Panc1 (cell line): ENCODE data around the gene TRPC4AP. TPM values are rescaled to one million over a fixed set of nuclear protein-coding genes. Genes with fewer than 3 reads are reported as not detected.

ENCODE experiments used
- ATAC-seq: fragments of 200-7000 bp; cut with Tn5 transposase; 2 replicates; pipeline ENCODE4 v1.9.1; 2020; ENCODE audit warnings: mild to moderate bottlenecking, moderate library complexity
- BruUV-seq: library from RNA; stranded (reverse); fragments of 400-500 nt; replicated peaks from 2 replicates; lab custom pipeline; 2021; lab: Mats Ljungman, UMichigan
- CTCF ChIA-PET: fragments of 300-600 bp; sonication (Branson Sonifier 250); formaldehyde crosslinking; loops from one replicate; lab custom pipeline; 2022; ENCODE audit warnings: antibody characterized with exemption; lab: Charles Lee
- POLR2A ChIA-PET: fragments of 300-600 bp; sonication (Branson Sonifier 250); formaldehyde crosslinking; loops from one replicate; lab custom pipeline; 2022; ENCODE audit warnings: antibody characterized with exemption; lab: Charles Lee
- DNase-seq: peaks from one replicate; pipeline ENCODE4 v3.0.0-alpha.2; 2010; ENCODE audit warnings: low read depth, low spot score
- H3K27ac ChIP-seq: 2 replicates; pipeline ENCODE4 v1.5.1; 2011; ENCODE audit warnings: mild to moderate bottlenecking, low read length, inconsistent platforms
- H3K27me3 ChIP-seq: fragments of 200-500 bp; sonication (Bioruptor generic); 2 replicates; pipeline ENCODE4 v1.6.0; 2014; ENCODE audit warnings: low read length, inconsistent platforms; ENCODE audit not compliant: control insufficient read depth, insufficient read depth
- H3K36me3 ChIP-seq: fragments of 200-500 bp; sonication (Bioruptor generic); 2 replicates; pipeline ENCODE4 v1.5.1; 2014; ENCODE audit warnings: inconsistent platforms, mild to moderate bottlenecking, low read length, moderate library complexity; ENCODE audit not compliant: control insufficient read depth, insufficient read depth
- H3K4me1 ChIP-seq: 2 replicates; pipeline ENCODE4 v1.5.1; 2011; ENCODE audit warnings: inconsistent platforms, mild to moderate bottlenecking, low read length, moderate library complexity; ENCODE audit not compliant: control insufficient read depth, insufficient read depth
- H3K4me3 ChIP-seq, 2 experiments: 2 replicates each; pipeline ENCODE4 v1.5.1; 2011 to 2012; ENCODE audit warnings: low read depth in 2 of 2, low read length in 2 of 2, mild to moderate bottlenecking in 2 of 2, inconsistent platforms in 1 of 2, moderate library complexity in 1 of 2
- H3K9me3 ChIP-seq: fragments of 200-500 bp; sonication (Bioruptor generic); 2 replicates; pipeline ENCODE4 v1.5.1; 2014; ENCODE audit warnings: low read depth, mild to moderate bottlenecking, inconsistent platforms, low read length, moderate library complexity; ENCODE audit not compliant: control insufficient read depth, insufficient read depth
- POLR2AphosphoS5 ChIP-seq: IDR thresholded peaks from 2 replicates; pipeline ENCODE4 v1.6.1; 2012; ENCODE audit warnings: mild to moderate bottlenecking, low read depth, low read length, moderate library complexity
- SIN3A ChIP-seq: IDR thresholded peaks from 2 replicates; pipeline ENCODE4 v1.6.1; 2012; ENCODE audit warnings: low read depth, mild to moderate bottlenecking, low read length, moderate library complexity, borderline replicate concordance; ENCODE audit not compliant: insufficient read depth
- TCF7L2 ChIP-seq: IDR thresholded peaks from 2 replicates; pipeline ENCODE4 v1.6.1; 2011; ENCODE audit warnings: mild to moderate bottlenecking, low read depth, low read length, inconsistent platforms
- in situ Hi-C: cut with HindIII; loops from 2 replicates; pipeline ENCODE4 v1.10.0; 2016; ENCODE audit warnings: low sequenced_read_pairs, low pct_unique_long_range_greater_than_20kb
- intact Hi-C: fragments of 100-400 bp; cut with micrococcal nuclease; formaldehyde crosslinking; loops from one replicate; pipeline ENCODE4 v1.10.0; 2022; ENCODE audit not compliant: unreplicated experiment
- total RNA-seq: library from RNA; stranded (reverse); gene quantifications from one replicate; pipeline ENCODE4 v1.2.1, GENCODE V29; 2021; ENCODE audit not compliant: unreplicated experiment
- TF ChIP-seq, protein P1 (sequence below), 2 experiments: IDR thresholded peaks; 2 replicates each; pipeline ENCODE4 v1.6.1; 2011 to 2012; ENCODE audit warnings: low read depth in 2 of 2, control low read depth in 1 of 2, low read length in 1 of 2, mild to moderate bottlenecking in 1 of 2, moderate library complexity in 1 of 2; ENCODE audit not compliant: insufficient read depth in 1 of 2
- TF ChIP-seq, protein P2 (sequence below): fragments of 450-650 bp; IDR thresholded peaks from 2 replicates; pipeline ENCODE4 v1.5.1; 2017; ENCODE audit warnings: mild to moderate bottlenecking

The TRPC4AP gene
- total RNA-seq, 1 experiment from 2014 or later = 48.4 TPM

- H3K27ac ChIP-seq = no peak overlapping the region
- BruUV-seq = no TSS peak
- POLR2A ChIA-PET = no interaction called here
- CTCF ChIA-PET = interaction anchor here (0.6 kb wide), 1 partner anchor 75 kb away, joined by 4 read pairs; no protein-coding TSS in a partner anchor
- H3K4me1 ChIP-seq = no peaks in the 10 kb centered on the region
- peaks cover 2% of the 10 kb centered on the region for H3K36me3 ChIP-seq
- H3K9me3 ChIP-seq = no peaks in the 10 kb centered on the region
- H3K27me3 ChIP-seq = no peaks in the 10 kb centered on the region
- DNase-seq = no peak
- in situ Hi-C loops = no loop called here
- intact Hi-C loops = no loop called here
- H3K4me3 ChIP-seq = no peak overlapping the region
- no peak for ATAC-seq
- TF ChIP-seq, protein P1, sequence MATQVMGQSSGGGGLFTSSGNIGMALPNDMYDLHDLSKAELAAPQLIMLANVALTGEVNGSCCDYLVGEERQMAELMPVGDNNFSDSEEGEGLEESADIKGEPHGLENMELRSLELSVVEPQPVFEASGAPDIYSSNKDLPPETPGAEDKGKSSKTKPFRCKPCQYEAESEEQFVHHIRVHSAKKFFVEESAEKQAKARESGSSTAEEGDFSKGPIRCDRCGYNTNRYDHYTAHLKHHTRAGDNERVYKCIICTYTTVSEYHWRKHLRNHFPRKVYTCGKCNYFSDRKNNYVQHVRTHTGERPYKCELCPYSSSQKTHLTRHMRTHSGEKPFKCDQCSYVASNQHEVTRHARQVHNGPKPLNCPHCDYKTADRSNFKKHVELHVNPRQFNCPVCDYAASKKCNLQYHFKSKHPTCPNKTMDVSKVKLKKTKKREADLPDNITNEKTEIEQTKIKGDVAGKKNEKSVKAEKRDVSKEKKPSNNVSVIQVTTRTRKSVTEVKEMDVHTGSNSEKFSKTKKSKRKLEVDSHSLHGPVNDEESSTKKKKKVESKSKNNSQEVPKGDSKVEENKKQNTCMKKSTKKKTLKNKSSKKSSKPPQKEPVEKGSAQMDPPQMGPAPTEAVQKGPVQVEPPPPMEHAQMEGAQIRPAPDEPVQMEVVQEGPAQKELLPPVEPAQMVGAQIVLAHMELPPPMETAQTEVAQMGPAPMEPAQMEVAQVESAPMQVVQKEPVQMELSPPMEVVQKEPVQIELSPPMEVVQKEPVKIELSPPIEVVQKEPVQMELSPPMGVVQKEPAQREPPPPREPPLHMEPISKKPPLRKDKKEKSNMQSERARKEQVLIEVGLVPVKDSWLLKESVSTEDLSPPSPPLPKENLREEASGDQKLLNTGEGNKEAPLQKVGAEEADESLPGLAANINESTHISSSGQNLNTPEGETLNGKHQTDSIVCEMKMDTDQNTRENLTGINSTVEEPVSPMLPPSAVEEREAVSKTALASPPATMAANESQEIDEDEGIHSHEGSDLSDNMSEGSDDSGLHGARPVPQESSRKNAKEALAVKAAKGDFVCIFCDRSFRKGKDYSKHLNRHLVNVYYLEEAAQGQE (IDR thresholded peaks at IDR 0.05; ENCODE audit: insufficient read depth in 1 of 2, low read depth in 2 of 2, low read length in 1 of 2) = no peak
- TF ChIP-seq SIN3A (no peak), POLR2AphosphoS5 (no peak), TCF7L2 (no peak)
- TF ChIP-seq, protein P2, sequence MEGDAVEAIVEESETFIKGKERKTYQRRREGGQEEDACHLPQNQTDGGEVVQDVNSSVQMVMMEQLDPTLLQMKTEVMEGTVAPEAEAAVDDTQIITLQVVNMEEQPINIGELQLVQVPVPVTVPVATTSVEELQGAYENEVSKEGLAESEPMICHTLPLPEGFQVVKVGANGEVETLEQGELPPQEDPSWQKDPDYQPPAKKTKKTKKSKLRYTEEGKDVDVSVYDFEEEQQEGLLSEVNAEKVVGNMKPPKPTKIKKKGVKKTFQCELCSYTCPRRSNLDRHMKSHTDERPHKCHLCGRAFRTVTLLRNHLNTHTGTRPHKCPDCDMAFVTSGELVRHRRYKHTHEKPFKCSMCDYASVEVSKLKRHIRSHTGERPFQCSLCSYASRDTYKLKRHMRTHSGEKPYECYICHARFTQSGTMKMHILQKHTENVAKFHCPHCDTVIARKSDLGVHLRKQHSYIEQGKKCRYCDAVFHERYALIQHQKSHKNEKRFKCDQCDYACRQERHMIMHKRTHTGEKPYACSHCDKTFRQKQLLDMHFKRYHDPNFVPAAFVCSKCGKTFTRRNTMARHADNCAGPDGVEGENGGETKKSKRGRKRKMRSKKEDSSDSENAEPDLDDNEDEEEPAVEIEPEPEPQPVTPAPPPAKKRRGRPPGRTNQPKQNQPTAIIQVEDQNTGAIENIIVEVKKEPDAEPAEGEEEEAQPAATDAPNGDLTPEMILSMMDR = no peak
Measured at GRCh38 chr20:35014537-35014936, 78.1 kb downstream of the TRPC4AP start.

GRCh38 chr20:35013421-35014411 is 78.9 kb downstream of the TRPC4AP start:
- ChIA-PET POLR2A (no interaction called here), CTCF (no interaction called here)
- in situ Hi-C loops = no loop called here

More at GRCh38 chr20:35013421-35014411, 78.9 kb downstream of the TRPC4AP start:
- no TSS peak for BruUV-seq
- DNase-seq (no peak), ATAC-seq (no peak)
- no peaks in the 10 kb centered on the region for H3K9me3 ChIP-seq
- H3K4me1 ChIP-seq = no peaks in the 10 kb centered on the region
- TF ChIP-seq POLR2AphosphoS5 (no peak), TCF7L2 (no peak), SIN3A (no peak)
- TF ChIP-seq, protein P1 (IDR thresholded peaks at IDR 0.05; ENCODE audit: insufficient read depth in 1 of 2, low read depth in 2 of 2, low read length in 1 of 2) = no peak
- TF ChIP-seq, protein P2 = no peak
- H3K27me3 ChIP-seq = no peaks in the 10 kb centered on the region
- H3K36me3 ChIP-seq = peaks cover 2% of the 10 kb centered on the region
- no peak overlapping the region for H3K4me3 ChIP-seq
- H3K27ac ChIP-seq = no peak overlapping the region
- intact Hi-C loops = no loop called here
